Neural cell (in vitro differentiated cells): ENCODE measurements around the gene GATAD2A.

Source experiments
- EP300 ChIP-seq: fragments of 450-650 bp; conservative IDR thresholded peaks from 2 replicates; pipeline ENCODE4 v1.6.1; 2014; ENCODE audit warnings: antibody characterized with exemption, mild to moderate bottlenecking, moderate library complexity; ENCODE audit not compliant: poor library complexity, severe bottlenecking
- EZH2 ChIP-seq: fragments of 200-600, 300-800 bp; shearing (Covaris generic), sonication (generic); IDR thresholded peaks from 2 replicates; pipeline ENCODE4 v1.6.1; 2014; ENCODE audit warnings: antibody characterized with exemption, low read length, borderline replicate concordance, mild to moderate bottlenecking; ENCODE audit not compliant: insufficient read depth, poor library complexity, severe bottlenecking
- MXI1 ChIP-seq: fragments of 450-650 bp; conservative IDR thresholded peaks from 2 replicates; pipeline ENCODE4 v1.6.1; 2014; ENCODE audit warnings: antibody characterized with exemption, mild to moderate bottlenecking; ENCODE audit not compliant: poor library complexity, severe bottlenecking
- POLR2AphosphoS5 ChIP-seq: IDR thresholded peaks from 2 replicates; pipeline ENCODE4 v1.6.1; 2012
- RAD21 ChIP-seq: fragments of 450-650 bp; conservative IDR thresholded peaks from 2 replicates; pipeline ENCODE4 v1.6.1; 2014; ENCODE audit warnings: antibody characterized with exemption, mild to moderate bottlenecking, moderate library complexity
- TF ChIP-seq, protein P1 (sequence below): fragments of 450-650 bp; IDR thresholded peaks from 2 replicates; pipeline ENCODE4 v1.5.1; 2014; ENCODE audit warnings: antibody characterized with exemption, mild to moderate bottlenecking, moderate library complexity; ENCODE audit not compliant: poor library complexity, severe bottlenecking
- TF ChIP-seq, protein P2 (sequence below): IDR thresholded peaks from 2 replicates; pipeline ENCODE4 v1.6.1; 2012; ENCODE audit warnings: borderline replicate concordance

- TF ChIP-seq, protein P1, sequence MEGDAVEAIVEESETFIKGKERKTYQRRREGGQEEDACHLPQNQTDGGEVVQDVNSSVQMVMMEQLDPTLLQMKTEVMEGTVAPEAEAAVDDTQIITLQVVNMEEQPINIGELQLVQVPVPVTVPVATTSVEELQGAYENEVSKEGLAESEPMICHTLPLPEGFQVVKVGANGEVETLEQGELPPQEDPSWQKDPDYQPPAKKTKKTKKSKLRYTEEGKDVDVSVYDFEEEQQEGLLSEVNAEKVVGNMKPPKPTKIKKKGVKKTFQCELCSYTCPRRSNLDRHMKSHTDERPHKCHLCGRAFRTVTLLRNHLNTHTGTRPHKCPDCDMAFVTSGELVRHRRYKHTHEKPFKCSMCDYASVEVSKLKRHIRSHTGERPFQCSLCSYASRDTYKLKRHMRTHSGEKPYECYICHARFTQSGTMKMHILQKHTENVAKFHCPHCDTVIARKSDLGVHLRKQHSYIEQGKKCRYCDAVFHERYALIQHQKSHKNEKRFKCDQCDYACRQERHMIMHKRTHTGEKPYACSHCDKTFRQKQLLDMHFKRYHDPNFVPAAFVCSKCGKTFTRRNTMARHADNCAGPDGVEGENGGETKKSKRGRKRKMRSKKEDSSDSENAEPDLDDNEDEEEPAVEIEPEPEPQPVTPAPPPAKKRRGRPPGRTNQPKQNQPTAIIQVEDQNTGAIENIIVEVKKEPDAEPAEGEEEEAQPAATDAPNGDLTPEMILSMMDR = no peak
- TF ChIP-seq, protein P2, sequence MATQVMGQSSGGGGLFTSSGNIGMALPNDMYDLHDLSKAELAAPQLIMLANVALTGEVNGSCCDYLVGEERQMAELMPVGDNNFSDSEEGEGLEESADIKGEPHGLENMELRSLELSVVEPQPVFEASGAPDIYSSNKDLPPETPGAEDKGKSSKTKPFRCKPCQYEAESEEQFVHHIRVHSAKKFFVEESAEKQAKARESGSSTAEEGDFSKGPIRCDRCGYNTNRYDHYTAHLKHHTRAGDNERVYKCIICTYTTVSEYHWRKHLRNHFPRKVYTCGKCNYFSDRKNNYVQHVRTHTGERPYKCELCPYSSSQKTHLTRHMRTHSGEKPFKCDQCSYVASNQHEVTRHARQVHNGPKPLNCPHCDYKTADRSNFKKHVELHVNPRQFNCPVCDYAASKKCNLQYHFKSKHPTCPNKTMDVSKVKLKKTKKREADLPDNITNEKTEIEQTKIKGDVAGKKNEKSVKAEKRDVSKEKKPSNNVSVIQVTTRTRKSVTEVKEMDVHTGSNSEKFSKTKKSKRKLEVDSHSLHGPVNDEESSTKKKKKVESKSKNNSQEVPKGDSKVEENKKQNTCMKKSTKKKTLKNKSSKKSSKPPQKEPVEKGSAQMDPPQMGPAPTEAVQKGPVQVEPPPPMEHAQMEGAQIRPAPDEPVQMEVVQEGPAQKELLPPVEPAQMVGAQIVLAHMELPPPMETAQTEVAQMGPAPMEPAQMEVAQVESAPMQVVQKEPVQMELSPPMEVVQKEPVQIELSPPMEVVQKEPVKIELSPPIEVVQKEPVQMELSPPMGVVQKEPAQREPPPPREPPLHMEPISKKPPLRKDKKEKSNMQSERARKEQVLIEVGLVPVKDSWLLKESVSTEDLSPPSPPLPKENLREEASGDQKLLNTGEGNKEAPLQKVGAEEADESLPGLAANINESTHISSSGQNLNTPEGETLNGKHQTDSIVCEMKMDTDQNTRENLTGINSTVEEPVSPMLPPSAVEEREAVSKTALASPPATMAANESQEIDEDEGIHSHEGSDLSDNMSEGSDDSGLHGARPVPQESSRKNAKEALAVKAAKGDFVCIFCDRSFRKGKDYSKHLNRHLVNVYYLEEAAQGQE = no peak
- TF ChIP-seq POLR2AphosphoS5 = no peak
- no peak for TF ChIP-seq MXI1
- no peak for TF ChIP-seq EP300
- TF ChIP-seq EZH2 = no peak
- TF ChIP-seq RAD21 = no peak
Measured at GRCh38 chr19:19433666-19434213, 28.3 kb downstream of the GATAD2A start.
